HFFc6 (cell line): Measurements from ENCODE around the gene UIMC1. TPM values are rescaled to one million over a fixed set of nuclear protein-coding genes. Genes with fewer than 3 reads are reported as not detected.

Source experiments
- DNase-seq: peaks from one replicate; pipeline ENCODE4 v3.0.0-alpha.2; 2018
- H3K27ac Mint-ChIP-seq: 2 replicates; pipeline ENCODE4 v1.8.0; 2020; ENCODE audit warnings: mild to moderate bottlenecking, mixed read lengths
- H3K27me3 Mint-ChIP-seq: 2 replicates; pipeline ENCODE4 v1.8.0; 2021; ENCODE audit warnings: mild to moderate bottlenecking, moderate library complexity, mixed read lengths; ENCODE audit not compliant: insufficient read depth
- H3K36me3 Mint-ChIP-seq: 2 replicates; pipeline ENCODE4 v1.8.0; 2021; ENCODE audit warnings: low read depth, mixed read lengths
- H3K4me1 Mint-ChIP-seq: 2 replicates; pipeline ENCODE4 v1.8.0; 2020; ENCODE audit warnings: low read depth, mixed read lengths
- H3K4me3 Mint-ChIP-seq: 2 replicates; pipeline ENCODE4 v1.8.0; 2020; ENCODE audit warnings: mild to moderate bottlenecking, moderate library complexity, mixed read lengths
- H3K9me3 Mint-ChIP-seq: 2 replicates; pipeline ENCODE4 v1.8.0; 2020; ENCODE audit warnings: mild to moderate bottlenecking, mixed read lengths
- CTCF ChIP-seq: fragments of 200-600 bp; sonication (generic); IDR thresholded peaks from 2 replicates; pipeline ENCODE4 v1.5.0; 2021; ENCODE audit warnings: antibody characterized with exemption, mild to moderate bottlenecking
- total RNA-seq, 6 experiments: library from RNA; stranded (reverse); fragmentation: NEBNext Ultra II Directional; extraction: Animal tissue kit (Norgen Biotek cat#: 25700); gene quantifications; 2 replicates in 1 of 6; 3 replicates in 5 of 6; pipeline ENCODE4 v1.2.3, GENCODE V29; 2021

The UIMC1 gene
- total RNA-seq, 6 experiments from 2014 or later: 19.8 to 34.4 (median 23.6) TPM

GRCh38 chr5:176887252-176887849 is 119.2 kb downstream of the UIMC1 start:
- peaks cover 8% of the 10 kb centered on the region; the same call in 1 of the 2 replicates for H3K4me1 Mint-ChIP-seq
- DNase-seq: no peak
- H3K4me3 Mint-ChIP-seq: no peak overlapping the region
- no peaks in the 10 kb centered on the region for H3K36me3 Mint-ChIP-seq
- H3K27ac Mint-ChIP-seq: no peak overlapping the region
- H3K27me3 Mint-ChIP-seq: peaks cover 54% of the 10 kb centered on the region
- no peak for TF ChIP-seq CTCF
- H3K9me3 Mint-ChIP-seq: no peaks in the 10 kb centered on the region

GRCh38 chr5:176886336-176887251 is 120.0 kb downstream of the UIMC1 start:
- DNase-seq: no peak
- Mint-ChIP-seq H3K4me1 (peaks cover 10% of the 10 kb centered on the region; the same call in 1 of the 2 replicates), H3K4me3 (no peak overlapping the region), H3K27ac (no peak overlapping the region), H3K27me3 (peaks cover 55% of the 10 kb centered on the region), H3K9me3 (no peaks in the 10 kb centered on the region), H3K36me3 (no peaks in the 10 kb centered on the region)
- TF ChIP-seq CTCF: no peak

- Mint-ChIP-seq H3K4me1 (peaks cover 10% of the 10 kb centered on the region; the same call in 1 of the 2 replicates), H3K9me3 (no peaks in the 10 kb centered on the region), H3K36me3 (no peaks in the 10 kb centered on the region), H3K27me3 (peaks cover 47% of the 10 kb centered on the region), H3K27ac (no peak overlapping the region), H3K4me3 (no peak overlapping the region)
- no peak for DNase-seq
- TF ChIP-seq CTCF: no peak
Measured at GRCh38 chr5:176884571-176884890, 122.0 kb downstream of the UIMC1 start.

GRCh38 chr5:176883700-176884570 is 122.6 kb downstream of the UIMC1 start:
- Mint-ChIP-seq H3K36me3 (no peaks in the 10 kb centered on the region), H3K27ac (no peak overlapping the region), H3K9me3 (no peaks in the 10 kb centered on the region), H3K27me3 (peaks cover 50% of the 10 kb centered on the region), H3K4me1 (peaks cover 10% of the 10 kb centered on the region; the same call in 1 of the 2 replicates), H3K4me3 (no peak overlapping the region)
- no peak for DNase-seq
- no peak for TF ChIP-seq CTCF

- Mint-ChIP-seq H3K27ac (no peak overlapping the region), H3K36me3 (no peaks in the 10 kb centered on the region), H3K9me3 (no peaks in the 10 kb centered on the region), H3K4me3 (no peak overlapping the region), H3K27me3 (peaks cover 50% of the 10 kb centered on the region), H3K4me1 (peaks cover 10% of the 10 kb centered on the region; the same call in 1 of the 2 replicates)
- TF ChIP-seq CTCF: no peak
- no peak for DNase-seq
Measured at GRCh38 chr5:176882567-176882903, 124.0 kb downstream of the UIMC1 start.
